HG02884 (cell line): Measurements from ENCODE around the gene SYNJ1.
"Not testable (repeated sequence)": the region's sequence is repeated elsewhere in the genome, so short reads cannot be mapped to it uniquely, and the experiment has no call there.

Experiments used
- ATAC-seq: cut with Tn5 transposase; IDR thresholded peaks from one replicate; pipeline ENCODE4 v1.9.1; 2021; ENCODE audit warnings: mild to moderate bottlenecking, moderate library complexity; ENCODE audit not compliant: unreplicated experiment

Gene SYNJ1

GRCh38 chr21:32698971-32699693, 28.7 kb downstream of the SYNJ1 start:
- no peak for ATAC-seq

GRCh38 chr21:32698286-32698685, 29.5 kb downstream of the SYNJ1 start:
- ATAC-seq = no peak

- not testable (repeated sequence) for ATAC-seq
Observed at GRCh38 chr21:32695482-32695881, 32.3 kb downstream of the SYNJ1 start.

- ATAC-seq = no peak
Observed at GRCh38 chr21:32693581-32693980, 34.2 kb downstream of the SYNJ1 start.

GRCh38 chr21:32690085-32690484, 37.7 kb downstream of the SYNJ1 start:
- no peak for ATAC-seq

GRCh38 chr21:32687643-32688345, 40.0 kb downstream of the SYNJ1 start:
- no peak for ATAC-seq

- no peak for ATAC-seq
Observed at GRCh38 chr21:32682696-32683474, 44.9 kb downstream of the SYNJ1 start.

- ATAC-seq = no peak
Observed at GRCh38 chr21:32674731-32675130, 53.1 kb downstream of the SYNJ1 start.

- no peak for ATAC-seq
Observed at GRCh38 chr21:32674038-32674437, 53.8 kb downstream of the SYNJ1 start.

GRCh38 chr21:32666258-32666657, 61.6 kb downstream of the SYNJ1 start:
- ATAC-seq = no peak

GRCh38 chr21:32664095-32664494, 63.7 kb downstream of the SYNJ1 start:
- not testable (repeated sequence) for ATAC-seq

- not testable (repeated sequence) for ATAC-seq
Observed at GRCh38 chr21:32661981-32662380, 65.8 kb downstream of the SYNJ1 start.

- ATAC-seq = not testable (repeated sequence)
Observed at GRCh38 chr21:32661026-32661782, 66.6 kb downstream of the SYNJ1 start.

- no peak for ATAC-seq
Observed at GRCh38 chr21:32658524-32658923, 69.3 kb downstream of the SYNJ1 start.

- ATAC-seq = no peak
Observed at GRCh38 chr21:32653326-32653901, 74.4 kb downstream of the SYNJ1 start.

GRCh38 chr21:32648165-32648564, 79.6 kb downstream of the SYNJ1 start:
- no peak for ATAC-seq

GRCh38 chr21:32645261-32646182, 82.3 kb downstream of the SYNJ1 start:
- no peak for ATAC-seq

- ATAC-seq = no peak
Observed at GRCh38 chr21:32641710-32642698, 85.8 kb downstream of the SYNJ1 start.
